GM12878 (cell line): ENCODE measurements around the gene OR4D2. TPM values are rescaled to one million over a fixed set of nuclear protein-coding genes. Genes with fewer than 3 reads are reported as not detected.

ENCODE experiments used
- ATAC-seq: fragments of 200-7000 bp; cut with Tn5 transposase; 3 replicates; pipeline ENCODE4 v1.9.1; 2020; ENCODE audit warnings: mild to moderate bottlenecking, moderate library complexity
- BruUV-seq: library from RNA; stranded (reverse); fragments of 400-500 nt; replicated peaks from 2 replicates; lab custom pipeline; 2021; lab: Mats Ljungman, UMichigan
- CTCF ChIA-PET: fragments of 300-600 bp; sonication (Branson Sonifier 250); formaldehyde crosslinking; extraction: SDS; loops from one replicate; lab custom pipeline; 2021; ENCODE audit warnings: inconsistent platforms; lab: Yijun Ruan, JAX
- POLR2A ChIA-PET: fragments of 350-600 bp; formaldehyde crosslinking; extraction: SDS; loops from one replicate; lab custom pipeline; 2021; ENCODE audit warnings: inconsistent platforms; lab: Charles Lee
- RAD21 ChIA-PET: fragments of 300-600 bp; sonication (Branson Sonifier 250); formaldehyde crosslinking; loops from one replicate; lab custom pipeline; 2023; ENCODE audit warnings: antibody characterized with exemption; ENCODE audit not compliant: unreplicated experiment; lab: Charles Lee
- SMC1A ChIA-PET: fragments of 300-600 bp; sonication (Branson Sonifier 250); formaldehyde crosslinking; loops from one replicate; lab custom pipeline; 2023; ENCODE audit not compliant: unreplicated experiment, uncharacterized antibody; lab: Charles Lee
- DNase-seq: peaks from one replicate; pipeline ENCODE4 v3.0.0-alpha.2; 2011; ENCODE audit warnings: low read depth, low spot score
- FAIRE-seq: peaks from 3 replicates; lab custom pipeline; 2011; peaks lifted over from hg19 to GRCh38; lab: Jason Lieb, UNC
- H2AFZ ChIP-seq: 2 replicates; pipeline ENCODE4 v1.6.0; 2011; ENCODE audit warnings: low read depth, low read length, control low read depth; ENCODE audit not compliant: control insufficient read depth
- H3K27ac ChIP-seq: 2 replicates; pipeline ENCODE4 v1.5.1; 2011; ENCODE audit warnings: control low read depth; ENCODE audit not compliant: control insufficient read depth, insufficient read depth
- H3K27me3 ChIP-seq, 2 experiments: replicated peaks in 1 of 2; 2 replicates each; pipeline versions ENCODE4 v1.6.0 to v1.6.1; 2011; ENCODE audit warnings: low read length in 1 of 2; ENCODE audit not compliant: control insufficient read depth in 2 of 2, insufficient read depth in 2 of 2
- H3K36me3 ChIP-seq, 2 experiments: 2 replicates each; pipeline ENCODE4 v1.5.1; 2011; ENCODE audit warnings: low read length in 1 of 2; ENCODE audit not compliant: control insufficient read depth in 2 of 2, insufficient read depth in 2 of 2
- H3K4me1 ChIP-seq: 2 replicates; pipeline ENCODE4 v1.6.1; 2011; ENCODE audit warnings: mild to moderate bottlenecking, low read length, moderate library complexity, mixed read lengths; ENCODE audit not compliant: control insufficient read depth, insufficient read depth
- H3K4me2 ChIP-seq: 2 replicates; pipeline ENCODE4 v1.6.0; 2011; ENCODE audit warnings: control low read depth; ENCODE audit not compliant: control insufficient read depth, insufficient read depth
- H3K4me3 ChIP-seq: fragments of 200-600 bp; sonication (generic); 2 replicates; pipeline ENCODE4 v1.5.1; 2016
- H3K79me2 ChIP-seq: 2 replicates; pipeline ENCODE4 v1.6.0; 2011; ENCODE audit warnings: low read length; ENCODE audit not compliant: control insufficient read depth, insufficient read depth
- H3K9ac ChIP-seq: 2 replicates; pipeline ENCODE4 v1.8.0; 2011; ENCODE audit warnings: low read length, control low read depth, mixed read lengths; ENCODE audit not compliant: control insufficient read depth, insufficient read depth
- H3K9me3 ChIP-seq: replicated peaks from 3 replicates; pipeline ENCODE4 v1.5.1; 2011; ENCODE audit warnings: mild to moderate bottlenecking, low read length; ENCODE audit not compliant: control insufficient read depth, insufficient read depth
- H4K20me1 ChIP-seq: 2 replicates; pipeline ENCODE4 v1.6.0; 2011; ENCODE audit not compliant: control insufficient read depth, insufficient read depth
- BCL11A ChIP-seq: IDR thresholded peaks from 2 replicates; pipeline ENCODE4 v1.6.1; 2011; ENCODE audit warnings: low read depth, low read length
- CHD2 ChIP-seq: IDR thresholded peaks from 2 replicates; pipeline ENCODE4 v1.6.1; 2011; ENCODE audit warnings: low read depth, low read length, improper control_type of control experiment, borderline replicate concordance
- HDAC2 ChIP-seq: fragments of 200-600 bp; sonication (generic); IDR thresholded peaks from 2 replicates; pipeline ENCODE4 v1.6.1; 2017
- KLF5 ChIP-seq: fragments of 450-650 bp; IDR thresholded peaks from 2 replicates; pipeline ENCODE4 v1.6.1; 2014; ENCODE audit warnings: mild to moderate bottlenecking; ENCODE audit not compliant: partially characterized antibody
- YY1 ChIP-seq: IDR thresholded peaks from 2 replicates; pipeline ENCODE4 v1.6.1; 2011; ENCODE audit warnings: low read depth, mild to moderate bottlenecking, low read length
- ZSCAN29 ChIP-seq: fragments of 450-650 bp; IDR thresholded peaks from 2 replicates; pipeline ENCODE4 v1.6.1; 2017; ENCODE audit warnings: mild to moderate bottlenecking, moderate library complexity
- WGBS: methylation state at CpG from one replicate; pipeline ENCODE4 v1.1.6; 2016; ENCODE audit warnings: low lambda C conversion rate; ENCODE audit not compliant: insufficient replicate concordance, insufficient coverage; ENCODE audit errors: missing lambda C conversion rate; 5-methylcytosine and 5-hydroxymethylcytosine counted together
- in situ Hi-C: fragments of 300-500 bp; cut with MboI; formaldehyde crosslinking; loops from 9 replicates; pipeline ENCODE4 v1.14.3; 2018; ENCODE audit warnings: mixed read lengths
- intact Hi-C: fragments of 100-400 bp; cut with micrococcal nuclease; formaldehyde crosslinking; loops from one replicate; pipeline ENCODE4 v1.14.2; 2022; ENCODE audit not compliant: unreplicated experiment
- polyA plus RNA-seq, 11 experiments: library from polyadenylated mRNA; depleted of rRNA in 4 of 11; unstranded in 6 of 11; stranded (reverse) in 5 of 11; fragments of >200 nt; fragmentation: Nextera tagmentation in 4 of 11; fragmentation: Illumina TruSeq in 1 of 11; extraction: Ambion mirVana in 4 of 11; extraction: Trizol in 1 of 11; gene quantifications; 1 replicate in 1 of 11; 2 replicates in 10 of 11; pipeline versions ENCODE4 v1.2.1 to v1.2.3, GENCODE V29; 2011 to 2016; ENCODE audit warnings: inconsistent platforms in 2 of 11, missing spikeins in 2 of 11, low read depth in 1 of 11
- total RNA-seq, 4 experiments: library from RNA; depleted of rRNA in 3 of 4; stranded (reverse); fragments of >200 nt in 3 of 4; fragmentation: Illumina TruSeq in 1 of 4; extraction: Trizol in 1 of 4; gene quantifications; 2 replicates each; pipeline versions ENCODE4 v1.2.1 to v1.2.3, GENCODE V29; 2013 to 2021
- TF ChIP-seq, protein P1 (sequence below), 3 experiments: IDR thresholded peaks in 2 of 3; conservative IDR thresholded peaks in 1 of 3; 2 replicates each; pipeline ENCODE4 v1.5.1; 2011; ENCODE audit warnings: low read depth in 3 of 3, low read length in 3 of 3, mild to moderate bottlenecking in 3 of 3, control low read depth in 2 of 3, moderate library complexity in 2 of 3, inconsistent platforms in 1 of 3, mixed read lengths in 1 of 3; ENCODE audit not compliant: control insufficient read depth in 2 of 3, insufficient read depth in 1 of 3; ENCODE audit errors: extremely low read depth in 1 of 3
- TF ChIP-seq, protein P2 (sequence below): fragments of 450-650 bp; IDR thresholded peaks from 2 replicates; pipeline ENCODE4 v1.6.1; 2016; ENCODE audit warnings: mild to moderate bottlenecking, moderate library complexity, borderline replicate concordance
- TF ChIP-seq, protein P3 (sequence below): fragments of 450-650 bp; IDR thresholded peaks from 2 replicates; pipeline ENCODE4 v1.6.1; 2017; ENCODE audit warnings: mild to moderate bottlenecking, moderate library complexity
- TF ChIP-seq, protein P4 (sequence below): fragments of 450-650 bp; IDR thresholded peaks from 2 replicates; pipeline ENCODE4 v1.6.1; 2014; ENCODE audit warnings: mild to moderate bottlenecking
- TF ChIP-seq, protein P5 (sequence below): fragments of 450-650 bp; IDR thresholded peaks from 2 replicates; pipeline ENCODE4 v1.6.1; 2017; ENCODE audit warnings: borderline replicate concordance

OR4D2 gene
- total and polyA plus RNA-seq, 10 of the 15 experiments (the other 5 are each of a cell fraction or from before 2014, with no cell fraction given): 0.04 TPM; not detected in 9

DNA sequence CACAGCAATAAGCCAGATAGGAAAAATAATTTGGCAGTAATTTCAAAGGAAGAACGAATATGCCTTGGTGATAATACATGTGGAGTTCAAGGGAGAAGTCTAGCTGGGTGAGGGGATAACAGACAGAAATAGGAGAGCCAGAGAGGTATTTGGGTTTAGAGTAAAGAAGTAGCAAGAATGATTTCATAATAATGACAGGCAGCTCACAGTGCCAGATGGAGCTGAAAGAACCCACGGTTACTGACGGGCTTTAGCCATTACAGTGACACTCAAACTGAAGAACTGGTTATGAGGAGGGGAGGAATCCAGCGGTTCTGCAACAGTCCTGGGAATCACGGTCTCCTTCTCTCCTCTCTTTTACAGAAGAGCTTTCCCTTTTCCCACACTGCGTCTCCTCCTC lies 16.4 kb upstream of the OR4D2 start:
- H4K20me1 ChIP-seq: no peaks in the 10 kb centered on the region; the same call in 1 of the 2 replicates
- FAIRE-seq: no peak
- no TSS peak for BruUV-seq
- H2AFZ ChIP-seq: no peak overlapping the region
- ChIA-PET SMC1A (interaction anchor here (1.1 kb wide), 1 partner anchor 20 kb away, joined by 3 read pairs; no protein-coding TSS in a partner anchor), POLR2A (no interaction called here), CTCF (no interaction called here), RAD21 (no interaction called here)
- in situ Hi-C loops (no loop called here), intact Hi-C loops (no loop called here)
- no peaks in the 10 kb centered on the region; the same call in 1 of the 3 replicates for H3K9me3 ChIP-seq
- H3K4me1 ChIP-seq: no peaks in the 10 kb centered on the region
- no peak overlapping the region for H3K4me2 ChIP-seq
- WGBS: 45% methylated on average over 6 of the region's 6 CpGs
- no peak for ATAC-seq
- H3K36me3 ChIP-seq: no peaks in the 10 kb centered on the region
- no peak for DNase-seq
- H3K27me3 ChIP-seq: peaks cover 2 to 4% of the 10 kb centered on the region in 2 experiments
- H3K9ac ChIP-seq: no peak overlapping the region
- H3K27ac ChIP-seq: no peak overlapping the region
- no peaks in the 10 kb centered on the region for H3K79me2 ChIP-seq
- H3K4me3 ChIP-seq: no peak overlapping the region
- TF ChIP-seq CHD2: no peak
- TF ChIP-seq, protein P1, sequence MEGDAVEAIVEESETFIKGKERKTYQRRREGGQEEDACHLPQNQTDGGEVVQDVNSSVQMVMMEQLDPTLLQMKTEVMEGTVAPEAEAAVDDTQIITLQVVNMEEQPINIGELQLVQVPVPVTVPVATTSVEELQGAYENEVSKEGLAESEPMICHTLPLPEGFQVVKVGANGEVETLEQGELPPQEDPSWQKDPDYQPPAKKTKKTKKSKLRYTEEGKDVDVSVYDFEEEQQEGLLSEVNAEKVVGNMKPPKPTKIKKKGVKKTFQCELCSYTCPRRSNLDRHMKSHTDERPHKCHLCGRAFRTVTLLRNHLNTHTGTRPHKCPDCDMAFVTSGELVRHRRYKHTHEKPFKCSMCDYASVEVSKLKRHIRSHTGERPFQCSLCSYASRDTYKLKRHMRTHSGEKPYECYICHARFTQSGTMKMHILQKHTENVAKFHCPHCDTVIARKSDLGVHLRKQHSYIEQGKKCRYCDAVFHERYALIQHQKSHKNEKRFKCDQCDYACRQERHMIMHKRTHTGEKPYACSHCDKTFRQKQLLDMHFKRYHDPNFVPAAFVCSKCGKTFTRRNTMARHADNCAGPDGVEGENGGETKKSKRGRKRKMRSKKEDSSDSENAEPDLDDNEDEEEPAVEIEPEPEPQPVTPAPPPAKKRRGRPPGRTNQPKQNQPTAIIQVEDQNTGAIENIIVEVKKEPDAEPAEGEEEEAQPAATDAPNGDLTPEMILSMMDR (IDR thresholded peaks at IDR 0.05 in 2 of 3, conservative IDR thresholded peaks at IDR 0.05 in 1 of 3; ENCODE audit: control insufficient read depth in 2 of 3, extremely low read depth in 1 of 3, insufficient read depth in 1 of 3, low read depth in 3 of 3, low read length in 3 of 3): no peak
- TF ChIP-seq YY1: no peak
- TF ChIP-seq, protein P2, sequence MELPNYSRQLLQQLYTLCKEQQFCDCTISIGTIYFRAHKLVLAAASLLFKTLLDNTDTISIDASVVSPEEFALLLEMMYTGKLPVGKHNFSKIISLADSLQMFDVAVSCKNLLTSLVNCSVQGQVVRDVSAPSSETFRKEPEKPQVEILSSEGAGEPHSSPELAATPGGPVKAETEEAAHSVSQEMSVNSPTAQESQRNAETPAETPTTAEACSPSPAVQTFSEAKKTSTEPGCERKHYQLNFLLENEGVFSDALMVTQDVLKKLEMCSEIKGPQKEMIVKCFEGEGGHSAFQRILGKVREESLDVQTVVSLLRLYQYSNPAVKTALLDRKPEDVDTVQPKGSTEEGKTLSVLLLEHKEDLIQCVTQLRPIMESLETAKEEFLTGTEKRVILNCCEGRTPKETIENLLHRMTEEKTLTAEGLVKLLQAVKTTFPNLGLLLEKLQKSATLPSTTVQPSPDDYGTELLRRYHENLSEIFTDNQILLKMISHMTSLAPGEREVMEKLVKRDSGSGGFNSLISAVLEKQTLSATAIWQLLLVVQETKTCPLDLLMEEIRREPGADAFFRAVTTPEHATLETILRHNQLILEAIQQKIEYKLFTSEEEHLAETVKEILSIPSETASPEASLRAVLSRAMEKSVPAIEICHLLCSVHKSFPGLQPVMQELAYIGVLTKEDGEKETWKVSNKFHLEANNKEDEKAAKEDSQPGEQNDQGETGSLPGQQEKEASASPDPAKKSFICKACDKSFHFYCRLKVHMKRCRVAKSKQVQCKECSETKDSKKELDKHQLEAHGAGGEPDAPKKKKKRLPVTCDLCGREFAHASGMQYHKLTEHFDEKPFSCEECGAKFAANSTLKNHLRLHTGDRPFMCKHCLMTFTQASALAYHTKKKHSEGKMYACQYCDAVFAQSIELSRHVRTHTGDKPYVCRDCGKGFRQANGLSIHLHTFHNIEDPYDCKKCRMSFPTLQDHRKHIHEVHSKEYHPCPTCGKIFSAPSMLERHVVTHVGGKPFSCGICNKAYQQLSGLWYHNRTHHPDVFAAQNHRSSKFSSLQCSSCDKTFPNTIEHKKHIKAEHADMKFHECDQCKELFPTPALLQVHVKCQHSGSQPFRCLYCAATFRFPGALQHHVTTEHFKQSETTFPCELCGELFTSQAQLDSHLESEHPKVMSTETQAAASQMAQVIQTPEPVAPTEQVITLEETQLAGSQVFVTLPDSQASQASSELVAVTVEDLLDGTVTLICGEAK: no peak
- TF ChIP-seq, protein P3, sequence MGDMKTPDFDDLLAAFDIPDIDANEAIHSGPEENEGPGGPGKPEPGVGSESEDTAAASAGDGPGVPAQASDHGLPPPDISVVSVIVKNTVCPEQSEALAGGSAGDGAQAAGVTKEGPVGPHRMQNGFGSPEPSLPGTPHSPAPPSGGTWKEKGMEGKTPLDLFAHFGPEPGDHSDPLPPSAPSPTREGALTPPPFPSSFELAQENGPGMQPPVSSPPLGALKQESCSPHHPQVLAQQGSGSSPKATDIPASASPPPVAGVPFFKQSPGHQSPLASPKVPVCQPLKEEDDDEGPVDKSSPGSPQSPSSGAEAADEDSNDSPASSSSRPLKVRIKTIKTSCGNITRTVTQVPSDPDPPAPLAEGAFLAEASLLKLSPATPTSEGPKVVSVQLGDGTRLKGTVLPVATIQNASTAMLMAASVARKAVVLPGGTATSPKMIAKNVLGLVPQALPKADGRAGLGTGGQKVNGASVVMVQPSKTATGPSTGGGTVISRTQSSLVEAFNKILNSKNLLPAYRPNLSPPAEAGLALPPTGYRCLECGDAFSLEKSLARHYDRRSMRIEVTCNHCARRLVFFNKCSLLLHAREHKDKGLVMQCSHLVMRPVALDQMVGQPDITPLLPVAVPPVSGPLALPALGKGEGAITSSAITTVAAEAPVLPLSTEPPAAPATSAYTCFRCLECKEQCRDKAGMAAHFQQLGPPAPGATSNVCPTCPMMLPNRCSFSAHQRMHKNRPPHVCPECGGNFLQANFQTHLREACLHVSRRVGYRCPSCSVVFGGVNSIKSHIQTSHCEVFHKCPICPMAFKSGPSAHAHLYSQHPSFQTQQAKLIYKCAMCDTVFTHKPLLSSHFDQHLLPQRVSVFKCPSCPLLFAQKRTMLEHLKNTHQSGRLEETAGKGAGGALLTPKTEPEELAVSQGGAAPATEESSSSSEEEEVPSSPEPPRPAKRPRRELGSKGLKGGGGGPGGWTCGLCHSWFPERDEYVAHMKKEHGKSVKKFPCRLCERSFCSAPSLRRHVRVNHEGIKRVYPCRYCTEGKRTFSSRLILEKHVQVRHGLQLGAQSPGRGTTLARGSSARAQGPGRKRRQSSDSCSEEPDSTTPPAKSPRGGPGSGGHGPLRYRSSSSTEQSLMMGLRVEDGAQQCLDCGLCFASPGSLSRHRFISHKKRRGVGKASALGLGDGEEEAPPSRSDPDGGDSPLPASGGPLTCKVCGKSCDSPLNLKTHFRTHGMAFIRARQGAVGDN: no peak
- TF ChIP-seq, protein P4, sequence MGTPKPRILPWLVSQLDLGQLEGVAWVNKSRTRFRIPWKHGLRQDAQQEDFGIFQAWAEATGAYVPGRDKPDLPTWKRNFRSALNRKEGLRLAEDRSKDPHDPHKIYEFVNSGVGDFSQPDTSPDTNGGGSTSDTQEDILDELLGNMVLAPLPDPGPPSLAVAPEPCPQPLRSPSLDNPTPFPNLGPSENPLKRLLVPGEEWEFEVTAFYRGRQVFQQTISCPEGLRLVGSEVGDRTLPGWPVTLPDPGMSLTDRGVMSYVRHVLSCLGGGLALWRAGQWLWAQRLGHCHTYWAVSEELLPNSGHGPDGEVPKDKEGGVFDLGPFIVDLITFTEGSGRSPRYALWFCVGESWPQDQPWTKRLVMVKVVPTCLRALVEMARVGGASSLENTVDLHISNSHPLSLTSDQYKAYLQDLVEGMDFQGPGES: no peak
- no peak for TF ChIP-seq ZSCAN29
- TF ChIP-seq, protein P5, sequence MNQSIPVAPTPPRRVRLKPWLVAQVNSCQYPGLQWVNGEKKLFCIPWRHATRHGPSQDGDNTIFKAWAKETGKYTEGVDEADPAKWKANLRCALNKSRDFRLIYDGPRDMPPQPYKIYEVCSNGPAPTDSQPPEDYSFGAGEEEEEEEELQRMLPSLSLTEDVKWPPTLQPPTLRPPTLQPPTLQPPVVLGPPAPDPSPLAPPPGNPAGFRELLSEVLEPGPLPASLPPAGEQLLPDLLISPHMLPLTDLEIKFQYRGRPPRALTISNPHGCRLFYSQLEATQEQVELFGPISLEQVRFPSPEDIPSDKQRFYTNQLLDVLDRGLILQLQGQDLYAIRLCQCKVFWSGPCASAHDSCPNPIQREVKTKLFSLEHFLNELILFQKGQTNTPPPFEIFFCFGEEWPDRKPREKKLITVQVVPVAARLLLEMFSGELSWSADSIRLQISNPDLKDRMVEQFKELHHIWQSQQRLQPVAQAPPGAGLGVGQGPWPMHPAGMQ: no peak
- TF ChIP-seq KLF5: no peak
- no peak for TF ChIP-seq BCL11A
- no peak for TF ChIP-seq HDAC2
